Motor neuron (in vitro differentiated cells): ENCODE measurements around the gene CYP21A2. TPM values are rescaled to one million over a fixed set of nuclear protein-coding genes. Genes with fewer than 3 reads are reported as not detected.

Source experiments
- ATAC-seq, 8 experiments: fragments of 200-7000 bp; cut with Tn5 transposase; replicated peaks in 6 of 8; 2 replicates each; pipeline ENCODE4 v1.8.0; 2021; ENCODE audit warnings: mild to moderate bottlenecking in 8 of 8, moderate library complexity in 8 of 8
- H3K27ac ChIP-seq, 2 donors: fragments of 250-450 bp; sonication (Bioruptor Pico); 2 replicates each; pipeline ENCODE4 v1.9.0; 2021; ENCODE audit warnings: antibody characterized with exemption in 2 of 2, mild to moderate bottlenecking in 2 of 2, moderate library complexity in 1 of 2
- H3K4me1 ChIP-seq, 2 donors: fragments of 250-450 bp; sonication (Bioruptor Pico); replicated peaks in 1 of 2; 2 replicates each; pipeline ENCODE4 v1.6.1; 2021; ENCODE audit warnings: antibody characterized with exemption in 2 of 2, mild to moderate bottlenecking in 2 of 2, moderate library complexity in 1 of 2
- H3K4me3 ChIP-seq, 5 donors: fragments of 250-450 bp; sonication (Bioruptor Pico); 2 replicates each; pipeline ENCODE4 v1.9.0; 2021; ENCODE audit warnings: antibody characterized with exemption in 5 of 5, mild to moderate bottlenecking in 5 of 5, moderate library complexity in 4 of 5
- WGBS, 10 experiments: fragments of 450-650 bp; shearing (Covaris generic); methylation state at CpG; one replicate each; pipeline ENCODE4 v1.0.0; 2022; 5-methylcytosine and 5-hydroxymethylcytosine counted together
- in situ Hi-C, 9 experiments: fragments of 400-800 bp; cut with MboI; loops; one replicate each; pipeline ENCODE4 v1.15.0; 2021; ENCODE audit warnings: low sequenced_read_pairs in 9 of 9, low pct_unique_long_range_greater_than_20kb in 2 of 9; ENCODE audit not compliant: unreplicated experiment in 9 of 9
- total RNA-seq, 8 experiments: library from RNA; unstranded; fragments of 300-600 nt; gene quantifications; 2 replicates each; pipeline versions ENCODE4 v1.2.3 to v1.2.4, GENCODE V29; 2022

Gene CYP21A2
- total RNA-seq, 8 experiments from 2014 or later = 0.16 to 8.7 (median 0.77) TPM

DNA sequence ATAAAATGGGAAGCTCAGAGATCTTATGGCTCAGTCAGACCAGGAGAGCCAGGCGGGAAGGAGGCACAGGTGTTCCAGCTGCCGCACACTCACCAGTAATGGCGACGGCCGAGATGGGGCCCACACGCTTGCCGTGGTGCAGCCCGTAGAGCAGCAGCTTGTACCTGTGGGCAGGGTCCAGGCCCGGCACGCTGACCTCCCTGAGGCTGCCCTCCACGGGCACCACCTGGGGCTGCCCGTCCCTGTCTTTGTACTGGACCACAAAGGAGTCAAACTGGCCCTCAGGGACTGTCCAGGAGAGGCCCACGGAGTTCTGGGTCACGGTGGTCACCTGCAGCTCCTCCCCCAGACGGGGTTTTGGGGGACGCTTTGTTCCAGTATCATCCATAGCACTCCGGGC, 31.2 kb downstream of the CYP21A2 start:
- Histone ChIP-seq H3K4me1 (no peaks in the 10 kb centered on the region), H3K27ac (no peak overlapping the region), H3K4me3 (no peak overlapping the region)
- ATAC-seq = peak in 4 of 8 experiments; percentile 21 to 34 (median 28)
- in situ Hi-C loops = no loop called here
- 57 to 100% (median 84%) methylated on average over 2 to 11 of the region's 17 CpGs; no CpG with 5 or more reads in 5 of the 10 experiments for WGBS, 10 experiments

GRCh38 chr6:32069878-32070515, 31.8 kb downstream of the CYP21A2 start:
- 0 to 85% (median 68%) methylated on average over 1 to 8 of the region's 24 CpGs; no CpG with 5 or more reads in 6 of the 10 experiments for WGBS, 10 experiments
- Histone ChIP-seq H3K4me1 (no peaks in the 10 kb centered on the region), H3K27ac (no peak overlapping the region), H3K4me3 (no peak overlapping the region)
- ATAC-seq = peak in 3 of 8 experiments; percentile 19 to 24 (median 23)
- in situ Hi-C loops = no loop called here

GRCh38 chr6:32070814-32071543, 32.8 kb downstream of the CYP21A2 start:
- ATAC-seq = no peak
- WGBS, 10 experiments = 60 to 100% (median 80%) methylated on average over 1 to 5 of the region's 16 CpGs; no CpG with 5 or more reads in 3 of the 10 experiments
- no peaks in the 10 kb centered on the region for H3K4me1 ChIP-seq
- H3K4me3 ChIP-seq = no peak overlapping the region
- in situ Hi-C loops = no loop called here
- H3K27ac ChIP-seq = no peak overlapping the region

DNA sequence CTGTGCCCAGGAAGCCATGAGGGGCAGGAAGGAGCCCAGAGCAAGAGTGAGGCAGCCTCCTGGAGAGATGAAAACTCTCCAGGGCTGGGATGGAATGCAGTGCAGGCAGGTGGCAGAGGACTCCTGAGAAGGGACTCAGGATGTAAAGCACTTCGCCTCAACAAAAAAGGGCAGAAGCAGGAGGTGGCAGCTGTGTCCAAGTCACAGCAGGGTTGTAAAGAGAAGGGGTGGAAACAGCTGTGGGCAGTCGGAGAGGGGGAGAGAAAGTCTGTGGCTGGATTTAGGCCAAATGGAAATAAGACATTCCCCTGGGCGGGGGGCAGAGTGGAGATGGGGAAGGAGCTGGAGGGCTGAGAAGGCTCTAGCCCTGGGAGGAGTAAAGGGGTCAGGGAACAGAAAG, 34.9 kb downstream of the CYP21A2 start:
- no peak for ATAC-seq
- H3K4me1 ChIP-seq = no peaks in the 10 kb centered on the region
- H3K4me3 ChIP-seq = no peak overlapping the region
- 0 to 100% (median 58%) methylated on average over 1 to 3 of the region's 3 CpGs; no CpG with 5 or more reads in 3 of the 10 experiments for WGBS, 10 experiments
- H3K27ac ChIP-seq = no peak overlapping the region
- in situ Hi-C loops = no loop called here

DNA sequence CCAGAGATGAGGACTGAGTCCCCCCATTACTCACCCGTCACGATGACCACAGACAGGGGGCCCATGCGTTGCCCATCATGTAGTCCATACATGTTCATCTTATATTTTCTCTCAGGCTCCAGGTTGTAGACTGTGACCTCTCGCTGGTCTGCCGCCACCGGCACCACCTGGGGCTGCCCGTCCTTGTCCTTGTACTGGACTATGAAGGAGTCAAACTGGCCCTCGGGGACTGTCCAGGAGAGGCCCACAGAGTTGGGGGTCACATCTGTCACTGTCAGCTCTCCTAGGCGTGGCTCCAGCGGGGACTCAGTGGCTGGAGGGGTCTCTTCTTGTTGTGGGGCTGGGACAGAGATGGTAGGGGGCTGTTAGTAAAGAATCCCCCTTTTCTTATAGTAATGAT, 35.4 kb downstream of the CYP21A2 start:
- Histone ChIP-seq H3K4me3 (no peak overlapping the region), H3K27ac (no peak overlapping the region), H3K4me1 (no peaks in the 10 kb centered on the region)
- ATAC-seq = no peak
- in situ Hi-C loops = no loop called here
- WGBS, 10 experiments = 88 to 100% (median 91%) methylated on average over 2 to 5 of the region's 10 CpGs; no CpG with 5 or more reads in 6 of the 10 experiments

DNA sequence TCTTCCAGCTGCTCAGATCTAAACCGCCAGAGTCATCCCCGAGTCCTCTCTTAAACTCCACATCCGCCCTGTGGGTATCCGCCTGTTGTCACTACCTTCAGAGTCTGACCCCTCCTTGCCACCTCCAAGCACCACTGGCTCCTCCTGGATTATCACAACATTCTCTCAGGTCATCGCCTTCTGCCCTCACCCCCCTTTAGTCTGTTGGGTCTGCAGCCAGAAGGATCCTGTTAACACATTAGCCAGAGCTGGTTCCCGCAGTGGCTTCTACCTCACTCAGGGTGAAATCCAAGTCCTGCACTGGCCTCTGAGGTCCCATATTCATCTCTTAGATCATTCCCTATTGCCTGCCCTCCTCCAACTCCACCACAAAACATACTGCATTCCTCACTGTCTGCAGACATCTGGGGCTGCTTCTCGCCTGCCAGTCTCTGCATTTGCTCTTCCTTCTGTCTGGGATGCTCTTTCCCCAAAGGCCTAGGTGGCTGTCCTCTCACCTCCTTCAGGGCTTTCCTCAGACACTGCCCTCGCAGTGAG, 36.8 kb downstream of the CYP21A2 start:
- no peak for ATAC-seq
- Histone ChIP-seq H3K27ac (no peak overlapping the region), H3K4me3 (no peak overlapping the region), H3K4me1 (no peaks in the 10 kb centered on the region)
- WGBS, 10 experiments = 82 to 100% (median 90%) methylated on average over 1 to 6 of the region's 8 CpGs; no CpG with 5 or more reads in 3 of the 10 experiments
- in situ Hi-C loops = no loop called here

DNA sequence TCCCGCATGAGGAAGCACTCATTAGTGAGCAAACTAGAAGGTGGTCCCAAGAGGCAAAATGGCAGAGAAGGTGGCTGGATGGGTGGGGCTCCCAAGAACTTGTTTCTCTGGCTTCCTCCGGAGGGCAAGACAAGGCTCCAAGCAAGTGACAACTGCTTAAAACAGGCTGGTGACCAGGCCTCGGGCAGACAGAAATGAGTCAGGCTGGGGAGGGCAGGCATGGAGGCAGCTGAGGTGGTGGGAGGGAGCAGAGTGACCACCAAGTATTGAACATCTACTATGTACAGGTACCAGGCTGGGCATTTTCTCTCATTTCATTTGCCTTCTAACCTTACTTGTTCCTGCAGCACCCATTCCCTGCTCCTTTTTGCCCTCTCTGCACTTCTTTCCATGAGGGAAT, 37.6 kb downstream of the CYP21A2 start:
- Histone ChIP-seq H3K4me3 (no peak overlapping the region), H3K4me1 (no peaks in the 10 kb centered on the region), H3K27ac (no peak overlapping the region)
- ATAC-seq = no peak
- 50 to 74% (median 66%) methylated on average over 2 to 3 of the region's 3 CpGs; no CpG with 5 or more reads in 6 of the 10 experiments for WGBS, 10 experiments
- in situ Hi-C loops = no loop called here

- H3K4me3 ChIP-seq = no peak overlapping the region
- WGBS, 10 experiments = 30 to 72% (median 56%) methylated on average over 4 to 9 of the region's 12 CpGs; no CpG with 5 or more reads in 5 of the 10 experiments
- no peaks in the 10 kb centered on the region for H3K4me1 ChIP-seq
- peak in 4 of 8 experiments; percentile 50 to 82 (median 57) for ATAC-seq
- in situ Hi-C loops = no loop called here
- H3K27ac ChIP-seq = no peak overlapping the region
Measured at GRCh38 chr6:32076321-32076809, 38.1 kb downstream of the CYP21A2 start.

DNA sequence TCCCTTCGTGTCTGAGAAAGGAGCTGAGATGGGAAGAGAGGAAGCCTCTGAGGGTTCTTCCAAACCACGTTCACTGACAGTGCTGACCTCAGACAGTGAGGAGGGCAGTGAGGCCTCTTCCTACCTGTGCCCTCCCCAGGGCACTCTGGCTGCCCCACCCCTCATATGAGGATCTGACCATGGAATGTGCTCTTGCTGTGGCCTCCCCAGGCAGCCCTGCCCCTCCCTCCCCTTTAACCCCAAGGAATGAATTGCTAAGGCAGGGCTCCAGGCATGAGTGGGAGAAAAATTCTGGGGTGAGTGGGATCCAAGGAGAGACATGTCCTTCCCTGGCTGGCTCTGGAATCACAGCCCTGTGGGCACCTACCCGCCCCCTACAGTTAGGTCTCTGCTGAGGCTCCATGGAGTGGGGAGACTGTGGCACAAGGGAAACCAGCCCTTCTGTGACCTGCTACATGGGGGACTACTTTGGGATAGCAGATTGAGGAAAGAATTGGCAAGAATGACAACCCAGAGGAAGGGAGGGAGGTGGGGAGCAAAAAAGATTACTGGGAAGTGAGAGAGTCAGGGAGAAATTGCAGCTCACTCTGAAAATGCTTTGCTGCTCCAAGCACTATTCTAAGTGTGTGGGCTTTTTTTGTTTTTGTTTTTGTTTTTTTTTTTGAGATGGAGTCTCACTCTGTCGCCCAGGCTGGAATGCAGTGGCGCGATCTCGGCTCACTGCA, 41.5 kb downstream of the CYP21A2 start:
- ATAC-seq = peak in 1 of 8 experiments; percentile 0
- in situ Hi-C loops = no loop called here
- Histone ChIP-seq H3K4me3 (no peak overlapping the region), H3K27ac (no peak overlapping the region), H3K4me1 (no peaks in the 10 kb centered on the region)
- WGBS, 10 experiments = 40 to 100% (median 70%) methylated on average over 1 to 3 of the region's 7 CpGs; no CpG with 5 or more reads in 4 of the 10 experiments

DNA sequence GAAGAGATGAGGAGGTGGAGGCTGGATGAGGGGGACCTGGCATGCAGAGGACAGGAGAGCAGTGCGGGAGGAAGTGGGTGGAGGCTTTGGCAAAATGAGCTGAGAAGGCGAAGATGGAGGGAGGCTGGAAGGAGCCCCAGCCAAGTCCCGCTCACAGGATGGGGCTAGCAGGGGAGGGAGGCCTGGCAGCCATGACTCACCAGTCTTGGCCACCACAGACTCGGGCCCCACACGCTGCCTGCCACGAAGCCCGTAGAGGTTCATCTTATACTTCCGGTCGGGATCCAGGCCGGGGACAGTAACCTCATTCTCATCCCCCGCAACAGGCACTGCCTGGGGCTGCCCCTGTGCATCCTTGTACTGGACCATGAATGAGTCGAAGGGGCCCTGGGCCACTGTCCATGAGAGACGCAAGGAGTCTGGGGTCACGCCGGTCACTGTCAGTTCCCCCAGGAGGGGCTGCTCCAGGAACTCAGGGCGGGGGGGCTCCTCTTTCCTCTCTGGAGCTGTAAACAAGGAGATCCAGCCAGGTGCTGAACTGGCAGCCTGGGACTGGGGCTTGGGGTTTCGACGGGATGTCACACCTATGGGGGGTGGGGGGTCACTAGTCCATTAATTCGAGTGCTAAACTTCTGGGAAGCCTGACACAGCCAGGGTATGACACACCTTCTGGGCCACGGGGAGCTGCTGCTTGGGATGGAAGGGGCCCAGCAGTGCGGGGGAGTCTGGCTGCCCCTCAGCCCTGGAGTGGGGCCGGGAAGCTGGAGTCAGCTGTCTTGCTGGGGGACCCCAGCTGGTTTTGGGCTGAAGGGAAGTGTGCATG, 43.2 kb downstream of the CYP21A2 start:
- ATAC-seq = peak in 7 of 8 experiments; percentile 2 to 31 (median 17)
- Histone ChIP-seq H3K4me3 (no peak overlapping the region), H3K4me1 (no peaks in the 10 kb centered on the region), H3K27ac (no peak overlapping the region)
- 22 to 87% (median 54%) methylated on average over 1 to 5 of the region's 22 CpGs; no CpG with 5 or more reads in 6 of the 10 experiments for WGBS, 10 experiments
- in situ Hi-C loops = no loop called here

- no peak for ATAC-seq
- Histone ChIP-seq H3K27ac (no peak overlapping the region), H3K4me3 (no peak overlapping the region), H3K4me1 (no peaks in the 10 kb centered on the region)
- 0 to 100% (median 20%) methylated on average over 1 to 6 of the region's 6 CpGs; no CpG with 5 or more reads in 3 of the 10 experiments for WGBS, 10 experiments
- in situ Hi-C loops = no loop called here
Measured at GRCh38 chr6:32082478-32082877, 44.3 kb downstream of the CYP21A2 start.

DNA sequence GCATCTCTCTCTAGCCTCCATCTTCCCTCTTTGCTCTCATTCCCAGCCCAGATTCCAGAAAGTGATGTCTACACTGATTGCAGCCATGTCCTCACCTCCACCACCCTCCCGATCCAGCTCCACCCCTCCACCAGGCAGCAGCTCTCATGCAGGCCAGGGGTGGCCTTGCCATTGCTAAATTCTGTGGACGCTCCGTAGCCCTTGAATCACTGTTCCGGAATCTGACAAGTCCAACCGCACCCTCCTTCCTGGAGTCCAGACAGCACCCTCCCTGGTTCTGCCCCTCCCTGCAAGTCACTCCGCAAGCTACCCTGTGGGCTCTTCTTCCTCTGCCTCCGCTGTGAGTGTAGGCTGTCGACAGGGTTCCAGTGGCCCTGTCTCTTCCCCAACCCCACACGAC, 44.7 kb downstream of the CYP21A2 start:
- Histone ChIP-seq H3K4me1 (no peaks in the 10 kb centered on the region), H3K4me3 (no peak overlapping the region), H3K27ac (no peak overlapping the region)
- WGBS, 10 experiments = 69 to 100% (median 80%) methylated on average over 1 to 5 of the region's 9 CpGs; no CpG with 5 or more reads in 6 of the 10 experiments
- in situ Hi-C loops = no loop called here
- peak in 3 of 8 experiments; percentile 73 to 89 (median 82) for ATAC-seq
